PC-9 (cell line): ENCODE measurements around the gene S100PBP. TPM values are rescaled to one million over a fixed set of nuclear protein-coding genes. Genes with fewer than 3 reads are reported as not detected.

Experiments used
- BruUV-seq: library from RNA; stranded (reverse); fragments of 400-500 nt; replicated peaks from 2 replicates; lab custom pipeline; 2021; lab: Mats Ljungman, UMichigan
- CTCF ChIA-PET: fragments of 300-600 bp; sonication (Branson Sonifier 250); formaldehyde crosslinking; loops from one replicate; lab custom pipeline; 2022; ENCODE audit warnings: antibody characterized with exemption; lab: Charles Lee
- POLR2A ChIA-PET: fragments of 300-600 bp; sonication (Branson Sonifier 250); formaldehyde crosslinking; loops from one replicate; lab custom pipeline; 2022; ENCODE audit warnings: antibody characterized with exemption; ENCODE audit not compliant: unreplicated experiment; lab: Charles Lee
- DNase-seq, 2 experiments: peaks; one replicate each; pipeline versions ENCODE4 v3.0.0 to v3.0.0-alpha.2; 2015 to 2022; ENCODE audit warnings: mixed read lengths in 1 of 2
- H2AFZ ChIP-seq: fragments of 200-600 bp; sonication (generic); 2 replicates; pipeline ENCODE4 v1.8.1; 2017; ENCODE audit warnings: antibody characterized with exemption
- H3F3A ChIP-seq: fragments of 200-600 bp; sonication (generic); 2 replicates; pipeline ENCODE4 v1.8.1; 2017; ENCODE audit warnings: antibody characterized with exemption, mild to moderate bottlenecking, low read depth; ENCODE audit not compliant: insufficient read depth
- H3K27ac ChIP-seq: fragments of 200-600 bp; sonication (generic); 2 replicates; pipeline ENCODE4 v1.6.1; 2016; ENCODE audit warnings: mixed run types
- H3K27me3 ChIP-seq: fragments of 200-600 bp; sonication (generic); 2 replicates; pipeline ENCODE4 v1.6.1; 2016; ENCODE audit warnings: low read depth, mixed run types; ENCODE audit not compliant: insufficient read depth
- H3K36me3 ChIP-seq: fragments of 200-600 bp; sonication (generic); 2 replicates; pipeline ENCODE4 v1.6.1; 2016; ENCODE audit warnings: low read depth, mixed run types
- H3K4me1 ChIP-seq: fragments of 200-600 bp; sonication (generic); replicated peaks from 2 replicates; pipeline ENCODE4 v1.6.1; 2016; ENCODE audit warnings: mixed run types; ENCODE audit not compliant: insufficient read depth
- H3K4me2 ChIP-seq: fragments of 200-600 bp; sonication (generic); 2 replicates; pipeline ENCODE4 v1.6.1; 2017; ENCODE audit warnings: mixed run types
- H3K4me3 ChIP-seq: fragments of 200-600 bp; sonication (generic); 2 replicates; pipeline ENCODE4 v1.6.1; 2016; ENCODE audit warnings: mixed run types
- H3K79me2 ChIP-seq: fragments of 200-600 bp; sonication (generic); 2 replicates; pipeline ENCODE4 v1.6.1; 2017; ENCODE audit warnings: low read depth, mixed run types
- H3K9me2 ChIP-seq: fragments of 200-600 bp; sonication (generic); 2 replicates; pipeline ENCODE4 v1.8.1; 2017; ENCODE audit warnings: mild to moderate bottlenecking; ENCODE audit not compliant: insufficient read depth
- H3K9me3 ChIP-seq: fragments of 200-600 bp; sonication (generic); 2 replicates; pipeline ENCODE4 v1.8.1; 2016; ENCODE audit warnings: low read depth; ENCODE audit not compliant: insufficient read depth
- H4K20me1 ChIP-seq: fragments of 200-600 bp; sonication (generic); 2 replicates; pipeline ENCODE4 v1.8.1; 2017; ENCODE audit not compliant: insufficient read depth
- CTCF ChIP-seq: fragments of 200-600 bp; sonication (generic); conservative IDR thresholded peaks from 2 replicates; pipeline ENCODE4 v1.6.1; 2017; ENCODE audit warnings: mixed run types, antibody characterized with exemption, mild to moderate bottlenecking, moderate library complexity
- EZH2 ChIP-seq: fragments of 200-600 bp; sonication (generic); IDR thresholded peaks from 2 replicates; pipeline ENCODE4 v1.8.0; 2017; ENCODE audit warnings: antibody characterized with exemption, low read depth
- intact Hi-C: fragments of 100-400 bp; cut with micrococcal nuclease; formaldehyde crosslinking; loops from one replicate; pipeline ENCODE4 v1.10.0; 2022; ENCODE audit not compliant: unreplicated experiment
- total RNA-seq: library from RNA; stranded (reverse); gene quantifications from 2 replicates; pipeline ENCODE4 v1.2.3, GENCODE V29; 2021

S100PBP gene
- total RNA-seq, 1 experiment from 2014 or later = 42.4 TPM

GRCh38 chr1:32896451-32896850, 79.0 kb downstream of the S100PBP start:
- no peak for DNase-seq
- no peaks in the 10 kb centered on the region for H3K4me1 ChIP-seq
- no peak for TF ChIP-seq CTCF
- no peak for TF ChIP-seq EZH2
- H3K9me3 ChIP-seq = no peaks in the 10 kb centered on the region
- BruUV-seq = no TSS peak
- no peak overlapping the region for H3K27ac ChIP-seq
- H3K4me3 ChIP-seq = no peak overlapping the region
- no peaks in the 10 kb centered on the region; the same call in 1 of the 2 replicates for H3F3A ChIP-seq
- no peaks in the 10 kb centered on the region for H3K36me3 ChIP-seq
- H3K9me2 ChIP-seq = no peaks in the 10 kb centered on the region
- H4K20me1 ChIP-seq = no peaks in the 10 kb centered on the region; the same call in 1 of the 2 replicates
- 0 out of 2 replicates have a peak, but pooled peaks cover 8% of the 10 kb centered on the region for H3K79me2 ChIP-seq
- no peak overlapping the region for H3K4me2 ChIP-seq
- intact Hi-C loops = no loop called here
- no peaks in the 10 kb centered on the region for H3K27me3 ChIP-seq
- CTCF ChIA-PET = no interaction called here
- POLR2A ChIA-PET = no interaction called here
- no peak overlapping the region for H2AFZ ChIP-seq

GRCh38 chr1:32897082-32898049, 79.9 kb downstream of the S100PBP start:
- Histone ChIP-seq H2AFZ (no peak overlapping the region), H3K27me3 (no peaks in the 10 kb centered on the region), H3K27ac (no peak overlapping the region), H3K4me1 (no peaks in the 10 kb centered on the region), H3F3A (no peaks in the 10 kb centered on the region; the same call in 1 of the 2 replicates), H4K20me1 (no peaks in the 10 kb centered on the region; the same call in 1 of the 2 replicates), H3K79me2 (0 out of 2 replicates have a peak, but pooled peaks cover 8% of the 10 kb centered on the region), H3K4me2 (no peak overlapping the region), H3K9me2 (no peaks in the 10 kb centered on the region), H3K4me3 (no peak overlapping the region), H3K36me3 (no peaks in the 10 kb centered on the region), H3K9me3 (no peaks in the 10 kb centered on the region)
- no TSS peak for BruUV-seq
- ChIA-PET CTCF (interaction anchor here (0.5 kb wide), 1 partner anchor 69 kb away, joined by 6 read pairs; no protein-coding TSS in a partner anchor), POLR2A (no interaction called here)
- intact Hi-C loops = no loop called here
- no peak for TF ChIP-seq CTCF
- no peak for TF ChIP-seq EZH2
- DNase-seq = no peak

DNA sequence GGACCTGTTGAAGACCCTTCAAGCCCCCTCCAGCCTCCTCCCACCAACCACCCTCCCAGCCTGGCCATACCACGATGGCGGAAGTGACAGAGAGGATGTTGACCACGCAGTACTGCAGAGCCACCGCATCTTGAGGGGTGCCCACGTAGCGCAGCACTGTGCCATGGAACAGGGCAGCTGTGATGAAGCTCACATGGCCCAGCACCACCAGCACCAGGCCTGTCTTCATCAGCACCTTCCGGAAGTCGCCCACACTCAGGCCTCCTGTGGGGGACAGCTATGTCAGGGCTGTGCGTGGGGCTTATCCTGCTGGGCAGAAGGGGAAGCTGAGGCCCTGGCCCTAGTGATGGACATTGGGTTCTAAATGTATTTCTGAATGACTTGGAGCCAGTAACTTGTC, 80.6 kb downstream of the S100PBP start:
- POLR2A ChIA-PET = interaction anchor here (0.7 kb wide), 1 partner anchor 67 kb away, joined by 4 read pairs; the partner anchor contains the start of gene RNF19B
- Histone ChIP-seq H3K4me1 (no peaks in the 10 kb centered on the region), H3K9me2 (no peaks in the 10 kb centered on the region), H2AFZ (no peak overlapping the region), H4K20me1 (no peaks in the 10 kb centered on the region; the same call in 1 of the 2 replicates), H3K79me2 (0 out of 2 replicates have a peak, but pooled peaks cover 8% of the 10 kb centered on the region), H3F3A (no peaks in the 10 kb centered on the region; the same call in 1 of the 2 replicates), H3K27ac (no peak overlapping the region), H3K9me3 (no peaks in the 10 kb centered on the region), H3K27me3 (no peaks in the 10 kb centered on the region), H3K4me2 (no peak overlapping the region), H3K36me3 (no peaks in the 10 kb centered on the region), H3K4me3 (no peak overlapping the region)
- no peak for DNase-seq
- intact Hi-C loops = no loop called here
- no peak for TF ChIP-seq EZH2
- TF ChIP-seq CTCF = no peak
- no TSS peak for BruUV-seq
- CTCF ChIA-PET = interaction anchor here (1.4 kb wide), 1 partner anchor 20 kb away, joined by 5 read pairs; no protein-coding TSS in a partner anchor
